Adrenal gland (tissue), 5 donors: Measurements from ENCODE around the gene UST.

Experiments used
- CTCF ChIP-seq, 6 experiments: fragments of 450-650 bp in 4 of 6; fragments of 200-600 bp in 2 of 6; sonication (generic) in 1 of 6; IDR thresholded peaks; 1 replicate in 5 of 6; 2 replicates in 1 of 6; pipeline versions ENCODE4 v1.5.1 to v1.8.0; 2016 to 2021; ENCODE audit warnings: antibody characterized with exemption in 6 of 6, mild to moderate bottlenecking in 2 of 6, moderate library complexity in 1 of 6
- POLR2A ChIP-seq, 2 donors: fragments of 450-650 bp; IDR thresholded peaks; one replicate each; pipeline ENCODE4 v1.6.1; 2017; ENCODE audit warnings: antibody characterized with exemption in 2 of 2, mild to moderate bottlenecking in 2 of 2, moderate library complexity in 1 of 2
- donor health status: DM: no; HTN: no; CAD: no.

- TF ChIP-seq CTCF (IDR thresholded peaks at IDR 0.05) (no peak), POLR2A (IDR thresholded peaks at IDR 0.05) (no peak)
Observed at GRCh38 chr6:148762231-148762630, 15.4 kb downstream of the UST start.
